Measurements from ENCODE around the gene LSR.

DNA sequence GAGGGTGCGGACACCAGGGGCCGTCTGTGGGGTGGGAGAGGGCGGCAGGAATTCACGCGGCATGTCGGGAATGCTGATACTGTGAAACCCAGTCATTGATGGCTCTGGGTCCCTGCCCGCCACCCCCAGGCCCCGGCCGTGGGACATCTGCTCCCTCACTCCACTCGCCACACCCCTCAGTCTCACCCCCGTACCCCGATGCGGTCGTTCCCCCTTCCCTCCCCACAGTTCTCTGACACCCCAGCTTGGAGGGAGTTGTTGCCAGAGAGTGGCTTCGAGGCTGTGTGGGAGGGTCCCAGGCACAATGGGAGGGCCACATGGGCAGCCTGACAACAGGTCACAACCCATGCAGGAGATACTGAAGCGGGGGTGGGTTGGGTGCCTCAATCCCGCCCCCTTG, 45.0 kb downstream of the LSR start:
- no peak for TF ChIP-seq ZNF274 (IDR thresholded peaks at IDR 0.05; ENCODE audit: low read depth, low read length)
- no peak for TF ChIP-seq YY1 (IDR thresholded peaks at IDR 0.05; ENCODE audit: insufficient read depth, insufficient read length)
- no peak for TF ChIP-seq SUZ12 (IDR thresholded peaks at IDR 0.05; ENCODE audit: extremely low read depth, insufficient read depth, insufficient read length)

Measured in NT2/D1 (cell line).